Measurements from ENCODE around the gene TRIO.

Gene TRIO

GRCh38 chr5:14379739-14380497 is 236.8 kb downstream of the TRIO start:
- TF ChIP-seq CTCF (conservative IDR thresholded peaks at IDR 0.05; ENCODE audit: low read depth, low read length): no peak

GRCh38 chr5:14380712-14381111 is 237.6 kb downstream of the TRIO start:
- no peak overlapping the region for H3K4me3 ChIP-seq (ENCODE audit: low read depth, low read length)
- DNase-seq (ENCODE audit: low read depth): no peak
- no peak for TF ChIP-seq CTCF (conservative IDR thresholded peaks at IDR 0.05; ENCODE audit: low read depth, low read length)

More at GRCh38 chr5:14379739-14380497, 236.8 kb downstream of the TRIO start:
- DNase-seq (ENCODE audit: low read depth): no peak
- no peak overlapping the region for H3K4me3 ChIP-seq (ENCODE audit: low read depth, low read length)

GRCh38 chr5:14382640-14383039 is 239.5 kb downstream of the TRIO start:
- no peak for DNase-seq (ENCODE audit: low read depth)
- no peak overlapping the region for H3K4me3 ChIP-seq (ENCODE audit: low read depth, low read length)
- TF ChIP-seq CTCF (conservative IDR thresholded peaks at IDR 0.05; ENCODE audit: low read depth, low read length): no peak

- DNase-seq (ENCODE audit: low read depth): no peak
- H3K4me3 ChIP-seq (ENCODE audit: low read depth, low read length): no peak overlapping the region
- no peak for TF ChIP-seq CTCF (conservative IDR thresholded peaks at IDR 0.05; ENCODE audit: low read depth, low read length)
These were observed 240.8 kb downstream of the TRIO start for GRCh38 chr5:14383923-14384322.

GRCh38 chr5:14385019-14385418 is 241.9 kb downstream of the TRIO start:
- no peak overlapping the region for H3K4me3 ChIP-seq (ENCODE audit: low read depth, low read length)
- no peak for TF ChIP-seq CTCF (conservative IDR thresholded peaks at IDR 0.05; ENCODE audit: low read depth, low read length)
- DNase-seq (ENCODE audit: low read depth): no peak

- TF ChIP-seq CTCF (conservative IDR thresholded peaks at IDR 0.05; ENCODE audit: low read depth, low read length): no peak
- no peak overlapping the region for H3K4me3 ChIP-seq (ENCODE audit: low read depth, low read length)
- DNase-seq (ENCODE audit: low read depth): no peak
These were observed 243.9 kb downstream of the TRIO start for GRCh38 chr5:14386884-14387624.

Data from choroid plexus epithelial cell (primary cell).